TTC549 (cell line): ENCODE measurements around the gene GCFC2.
A peak's percentile ranks its signal among the peaks of the same experiment; 100 is the strongest.
"Not testable (repeated sequence)": the region's sequence is repeated elsewhere in the genome, so short reads cannot be mapped to it uniquely, and the experiment has no call there.

Experiments
- FAIRE-seq: peaks from 2 replicates; lab custom pipeline; 2012; peaks lifted over from hg19 to GRCh38; lab: Jason Lieb, UNC

GCFC2 gene

GRCh38 chr2:75710577-75711253 is at the start of gene GCFC2:
Gene GCFC2, minus strand, starts transcription at chr2:75710915. Its CDS starts 60 bp downstream, at chr2:75710855.
- no peak for FAIRE-seq

DNA sequence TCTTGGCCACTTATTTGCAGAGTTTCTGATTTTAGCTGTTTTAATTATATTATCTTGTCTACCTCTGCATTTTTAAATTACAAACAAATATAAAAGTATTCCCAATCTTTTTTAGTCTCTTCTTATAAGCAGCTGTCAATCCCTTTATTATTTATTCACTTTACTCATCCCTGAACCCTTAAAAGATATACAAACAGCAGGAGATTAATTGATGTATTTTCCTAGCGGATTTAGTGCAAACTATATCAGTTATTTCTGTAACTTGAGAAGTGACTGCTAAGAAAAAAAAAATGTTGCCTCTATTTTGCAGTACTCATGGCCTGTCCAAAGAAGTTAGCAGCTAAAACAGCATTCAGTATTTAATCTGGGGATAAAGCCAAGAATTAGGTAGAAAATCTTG is 42.1 kb upstream of the GCFC2 start:
- FAIRE-seq, result no peak

- no peak for FAIRE-seq
Measured at GRCh38 chr2:75751824-75752468, 41.2 kb upstream of the GCFC2 start.

DNA sequence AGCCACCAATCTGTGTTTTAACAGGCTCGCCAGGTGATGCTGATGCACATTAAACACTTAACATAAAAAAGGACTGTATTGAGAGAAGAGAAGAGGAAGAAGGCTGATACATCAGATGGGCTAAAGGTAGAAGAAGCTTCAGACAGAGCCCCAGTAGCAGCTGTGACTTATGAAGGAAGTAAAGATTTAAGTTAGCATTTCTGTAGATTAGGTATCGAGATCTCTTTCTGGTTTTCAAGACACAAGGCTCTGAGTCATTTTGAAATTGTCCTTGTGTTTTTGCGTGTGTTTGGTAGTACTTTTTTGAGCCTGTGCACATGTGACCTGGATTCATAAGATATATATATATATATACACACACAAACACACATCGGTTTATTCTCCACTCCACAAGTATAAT is 40.6 kb upstream of the GCFC2 start:
- no peak for FAIRE-seq

DNA sequence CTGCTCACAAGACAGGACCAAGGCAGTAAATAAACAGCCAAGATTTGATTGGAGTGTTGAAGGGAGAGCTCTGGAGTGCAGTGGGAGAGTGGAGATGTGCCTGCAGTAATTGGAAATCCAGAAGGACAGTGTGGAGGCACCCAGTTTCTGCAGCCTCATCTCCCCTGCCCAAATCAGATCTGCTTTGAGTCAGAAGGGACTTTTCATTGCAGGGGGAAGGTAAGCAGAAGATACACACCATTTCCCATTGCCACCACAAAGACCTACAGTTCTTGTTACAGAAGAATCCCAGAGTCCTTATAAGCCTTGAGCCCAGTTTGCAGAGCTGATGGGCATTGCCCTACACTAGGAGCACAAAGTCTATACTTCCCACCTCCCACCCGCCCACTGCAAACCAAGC is 27.2 kb upstream of the GCFC2 start:
- FAIRE-seq, result no peak

GRCh38 chr2:75736276-75736675 is 25.6 kb upstream of the GCFC2 start:
- FAIRE-seq, result no peak

DNA sequence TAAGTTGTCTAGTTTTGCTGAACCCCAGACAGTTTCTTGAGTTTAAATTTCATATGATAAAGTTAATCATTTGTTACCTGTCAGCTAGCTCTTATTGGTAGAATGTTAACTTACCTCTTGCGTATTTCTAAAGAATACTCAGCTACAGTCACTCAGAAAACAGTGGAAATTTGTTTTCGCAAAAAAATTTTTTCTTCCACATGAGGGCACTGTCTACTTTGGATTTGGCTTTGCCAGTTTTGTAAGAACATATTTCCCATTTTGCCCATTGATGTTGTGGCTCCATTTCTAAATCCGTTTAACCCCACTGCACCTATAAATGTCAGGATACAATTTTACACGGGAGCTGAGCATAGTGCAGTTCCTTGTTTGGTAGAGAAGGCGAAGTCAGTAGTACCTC is 19.1 kb upstream of the GCFC2 start:
- FAIRE-seq, result peak; percentile 84

- no peak for FAIRE-seq
Measured at GRCh38 chr2:75728614-75729419, 18.1 kb upstream of the GCFC2 start.

DNA sequence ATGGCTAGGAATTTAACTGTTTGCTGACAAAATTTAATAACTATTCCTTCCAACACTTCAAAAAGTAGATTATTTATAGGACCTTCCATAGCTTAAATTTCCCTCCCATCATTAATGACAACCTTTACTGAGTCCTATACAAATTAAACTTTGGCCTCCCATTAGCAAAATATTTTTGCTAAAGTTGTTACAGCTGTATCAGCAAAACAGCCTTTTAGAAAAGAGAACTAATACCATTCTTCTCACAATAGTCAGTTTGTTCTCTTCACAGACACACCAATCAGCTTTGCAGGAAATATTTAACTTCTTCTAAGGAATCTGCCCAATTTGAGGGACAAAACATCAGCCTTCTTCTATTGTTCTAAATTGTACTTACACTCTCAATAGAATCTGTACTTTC is 12.0 kb upstream of the GCFC2 start:
- no peak for FAIRE-seq

DNA sequence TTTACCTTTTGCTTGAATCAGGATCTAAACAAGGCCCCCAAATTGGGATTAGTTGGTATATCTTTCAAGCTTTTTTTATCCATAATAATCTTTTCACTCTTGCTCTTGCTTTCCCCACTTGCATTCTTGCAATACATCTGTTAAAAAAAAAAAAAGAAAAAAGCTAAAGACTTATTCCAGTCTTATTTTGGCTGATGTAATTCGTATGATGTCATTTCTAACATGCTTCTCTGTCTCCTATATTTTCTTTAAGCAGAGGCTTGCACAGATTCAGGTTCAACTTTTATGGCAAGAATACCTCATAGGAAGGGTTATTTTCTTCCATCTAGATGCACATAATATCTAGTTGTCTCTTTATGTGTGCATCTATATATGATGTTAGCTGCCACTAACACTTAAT is 9.8 kb upstream of the GCFC2 start:
- FAIRE-seq, result no peak

GRCh38 chr2:75719616-75720015 is 8.9 kb upstream of the GCFC2 start:
- no peak for FAIRE-seq

- FAIRE-seq, result peak; percentile 26
Measured at GRCh38 chr2:75716406-75716805, 5.7 kb upstream of the GCFC2 start.

GRCh38 chr2:75711590-75711989 is 875 bp upstream of the GCFC2 start:
- not testable (repeated sequence) for FAIRE-seq

GRCh38 chr2:75710220-75710576 is 517 bp downstream of the GCFC2 start:
- FAIRE-seq, result no peak

- no peak for FAIRE-seq
Measured at GRCh38 chr2:75709297-75709696, 1.4 kb downstream of the GCFC2 start.

GRCh38 chr2:75707901-75708300 is 2.8 kb downstream of the GCFC2 start:
- FAIRE-seq, result no peak

GRCh38 chr2:75705921-75706320 is 4.8 kb downstream of the GCFC2 start:
- no peak for FAIRE-seq

DNA sequence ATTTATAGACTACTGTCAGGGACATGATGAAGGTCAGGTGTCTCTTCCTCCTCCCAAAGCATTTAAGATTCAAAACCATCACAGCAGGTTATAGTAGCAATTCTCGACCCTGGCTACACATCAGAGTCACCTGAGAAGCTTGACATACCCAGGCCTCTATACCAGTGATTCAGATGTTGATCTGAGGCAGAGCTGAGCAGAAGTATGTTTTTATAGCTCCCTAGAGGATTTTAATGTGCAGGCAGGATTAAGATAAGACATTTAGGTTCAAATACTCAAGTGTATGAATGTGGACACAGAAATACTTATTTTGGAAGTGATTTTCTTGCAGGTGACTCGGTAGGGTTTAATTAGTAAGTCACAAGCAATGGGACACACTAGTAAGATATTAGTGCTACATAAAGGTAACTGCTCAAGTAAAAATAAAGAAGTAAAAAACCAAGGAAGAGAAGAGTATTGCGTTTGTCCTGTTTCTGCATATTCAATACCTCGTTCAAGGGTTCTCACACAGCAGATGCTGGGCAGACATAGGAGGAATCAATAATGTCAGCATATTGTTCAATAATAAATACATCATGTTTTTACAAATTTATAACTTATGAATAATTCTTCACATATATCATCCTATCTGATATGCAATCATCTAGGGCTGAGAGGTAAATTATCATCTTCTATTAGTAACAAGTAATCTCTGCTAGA is 7.0 kb downstream of the GCFC2 start:
- no peak for FAIRE-seq

- no peak for FAIRE-seq
Measured at GRCh38 chr2:75702593-75702992, 8.1 kb downstream of the GCFC2 start.

GRCh38 chr2:75698918-75699317 is 11.8 kb downstream of the GCFC2 start:
- peak; percentile 23 for FAIRE-seq

GRCh38 chr2:75688196-75688595 is 22.5 kb downstream of the GCFC2 start:
- no peak for FAIRE-seq

DNA sequence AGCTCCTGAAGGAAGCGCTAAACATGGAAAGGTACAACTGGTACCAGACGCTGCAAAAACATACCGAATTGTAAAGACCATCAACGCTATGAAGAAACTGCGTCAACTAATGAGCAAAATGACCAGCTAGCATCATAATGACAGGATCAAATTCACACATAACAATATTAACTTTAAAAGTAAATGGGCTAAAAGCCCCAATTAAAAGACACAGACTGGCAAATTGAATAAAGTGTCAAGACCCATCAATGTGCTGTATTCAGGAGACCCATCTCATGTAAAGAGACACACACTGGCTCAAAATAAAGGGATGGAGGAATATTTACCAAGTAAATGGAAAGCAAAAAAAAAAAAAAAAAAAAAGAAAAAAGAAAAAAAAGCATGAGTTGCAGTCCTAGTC is 27.3 kb downstream of the GCFC2 start:
- not testable (repeated sequence) for FAIRE-seq

GRCh38 chr2:75680402-75680801 is 30.3 kb downstream of the GCFC2 start:
- no peak for FAIRE-seq
